HepG2 (cell line): ENCODE data around the gene KLHL35. TPM values are rescaled to one million over a fixed set of nuclear protein-coding genes. Genes with fewer than 3 reads are reported as not detected.

Source experiments
- ATAC-seq: fragments of 200-7000 bp; cut with Tn5 transposase; 3 replicates; pipeline ENCODE4 v1.9.1; 2020; ENCODE audit warnings: mild to moderate bottlenecking, moderate library complexity
- BruUV-seq: library from RNA; stranded (reverse); fragments of 400-500 nt; replicated peaks from 2 replicates; lab custom pipeline; 2021; lab: Mats Ljungman, UMichigan
- CTCF ChIA-PET: fragments of 300-600 bp; formaldehyde crosslinking; extraction: SDS; loops from one replicate; lab custom pipeline; 2021; ENCODE audit warnings: low total read pairs, inconsistent platforms, low intra/inter-chr PET ratio; lab: Yijun Ruan, JAX
- POLR2A ChIA-PET: fragments of 350-600 bp; sonication (Branson Sonifier 250); formaldehyde crosslinking; loops from one replicate; lab custom pipeline; 2020; ENCODE audit warnings: antibody characterized with exemption, inconsistent platforms; lab: Yijun Ruan, JAX
- DNase-seq: peaks from one replicate; pipeline ENCODE4 v3.0.0-alpha.2; 2015; ENCODE audit warnings: low spot score
- FAIRE-seq: peaks from 3 replicates; lab custom pipeline; 2011; peaks lifted over from hg19 to GRCh38; lab: Jason Lieb, UNC
- H2AFZ ChIP-seq: one replicate; pipeline ENCODE4 v1.6.1; 2011; ENCODE audit warnings: low read length, inconsistent platforms
- H3K27ac ChIP-seq: fragments of 300-600 bp; 3 replicates; pipeline ENCODE4 v1.8.0; 2011; ENCODE audit warnings: mixed run types, mild to moderate bottlenecking, mixed read lengths, low read length, inconsistent platforms; ENCODE audit not compliant: insufficient read depth; ENCODE audit errors: extremely low read length
- H3K27me3 ChIP-seq, 2 experiments: fragments of 200-600 bp in 1 of 2; 2 replicates in 1 of 2; 3 replicates in 1 of 2; pipeline versions ENCODE4 v1.6.0 to v1.8.0; 2011; ENCODE audit warnings: low read length in 2 of 2, mild to moderate bottlenecking in 2 of 2, moderate library complexity in 2 of 2, inconsistent platforms in 1 of 2; ENCODE audit not compliant: insufficient read depth in 2 of 2, control insufficient read depth in 1 of 2
- H3K36me3 ChIP-seq, 2 experiments: fragments of 200-600 bp in 1 of 2; replicated peaks in 1 of 2; 2 replicates in 1 of 2; 3 replicates in 1 of 2; pipeline versions ENCODE4 v1.5.1 to v1.8.0; 2011; ENCODE audit warnings: low read length in 2 of 2, inconsistent platforms in 1 of 2; ENCODE audit not compliant: insufficient read depth in 2 of 2, control insufficient read depth in 1 of 2
- H3K4me1 ChIP-seq: 2 replicates; pipeline ENCODE4 v1.5.1; 2012; ENCODE audit warnings: low read length, inconsistent platforms; ENCODE audit not compliant: insufficient read depth
- H3K4me2 ChIP-seq: 2 replicates; pipeline ENCODE4 v1.6.0; 2011; ENCODE audit warnings: low read depth, low read length, inconsistent platforms
- H3K4me3 ChIP-seq, 3 experiments: fragments of 200-600 bp in 1 of 3; sonication (generic), shearing (Covaris generic) in 1 of 3; replicated peaks in 1 of 3; 2 replicates each; pipeline ENCODE4 v1.5.1; 2011 to 2016; ENCODE audit warnings: low read length in 3 of 3, inconsistent platforms in 2 of 3, low read depth in 2 of 3, mild to moderate bottlenecking in 2 of 3, control low read depth in 1 of 3, mixed read lengths in 1 of 3; ENCODE audit not compliant: insufficient read depth in 1 of 3
- H3K79me2 ChIP-seq: one replicate; pipeline ENCODE4 v1.6.1; 2011; ENCODE audit warnings: low read length, inconsistent platforms; ENCODE audit not compliant: insufficient read depth
- H3K9ac ChIP-seq: 2 replicates; pipeline ENCODE4 v1.6.0; 2011; ENCODE audit warnings: mild to moderate bottlenecking, low read depth, low read length, inconsistent platforms; ENCODE audit not compliant: insufficient read depth
- H3K9me3 ChIP-seq: 2 replicates; pipeline ENCODE4 v1.5.1; 2012; ENCODE audit warnings: mild to moderate bottlenecking, low read length
- H4K20me1 ChIP-seq: 2 replicates; pipeline ENCODE4 v1.6.0; 2011; ENCODE audit warnings: inconsistent platforms, mild to moderate bottlenecking, low read length, moderate library complexity; ENCODE audit not compliant: insufficient read depth
- ELF1 ChIP-seq: sonication (generic); formaldehyde crosslinking; IDR thresholded peaks from 2 replicates; pipeline ENCODE4 v1.4.0; 2020; ENCODE audit warnings: missing genetic modification reagents
- ELF3 ChIP-seq: IDR thresholded peaks from 2 replicates; pipeline ENCODE4 v1.6.1; 2016; ENCODE audit warnings: missing genetic modification reagents, missing compliant biosample characterization
- FOXK1 ChIP-seq: sonication (generic); formaldehyde crosslinking; IDR thresholded peaks from 2 replicates; pipeline ENCODE4 v1.4.0; 2020; ENCODE audit warnings: low read depth, missing genetic modification reagents, borderline replicate concordance
- RBFOX2 ChIP-seq: fragments of 200-400 bp; formaldehyde crosslinking; IDR thresholded peaks from 2 replicates; pipeline ENCODE4 v1.6.1; 2017; ENCODE audit warnings: low read depth, mild to moderate bottlenecking, low read length
- WIZ ChIP-seq: sonication (generic); formaldehyde crosslinking; IDR thresholded peaks from 2 replicates; pipeline ENCODE4 v1.5.1; 2020; ENCODE audit warnings: mild to moderate bottlenecking, missing genetic modification reagents
- ZBTB8A ChIP-seq: sonication (generic); formaldehyde crosslinking; IDR thresholded peaks from 2 replicates; pipeline ENCODE4 v1.4.0; 2020; ENCODE audit warnings: mild to moderate bottlenecking, low read depth, missing genetic modification reagents, borderline replicate concordance
- ZFP36 ChIP-seq: fragments of 150-350 bp; IDR thresholded peaks from 2 replicates; pipeline ENCODE4 v1.6.1; 2018; ENCODE audit warnings: borderline replicate concordance, low read length, low read depth; ENCODE audit not compliant: partially characterized antibody
- ZFY ChIP-seq: sonication (generic); formaldehyde crosslinking; IDR thresholded peaks from 2 replicates; pipeline ENCODE4 v1.4.0; 2020; ENCODE audit warnings: missing genetic modification reagents
- ZNF350 ChIP-seq: sonication (generic); formaldehyde crosslinking; IDR thresholded peaks from 2 replicates; pipeline ENCODE4 v1.4.0; 2020; ENCODE audit warnings: mild to moderate bottlenecking, low read depth, missing genetic modification reagents, borderline replicate concordance
- ZNF44 ChIP-seq: sonication (generic); formaldehyde crosslinking; IDR thresholded peaks from 2 replicates; pipeline ENCODE4 v1.5.1; 2020; ENCODE audit warnings: mild to moderate bottlenecking, missing genetic modification reagents
- ZSCAN9 ChIP-seq: IDR thresholded peaks from 2 replicates; pipeline ENCODE4 v1.6.1; 2016; ENCODE audit warnings: borderline replicate concordance
- WGBS: methylation state at CpG from one replicate; pipeline ENCODE4 v1.1.6; 2017; ENCODE audit warnings: low lambda C conversion rate; 5-methylcytosine and 5-hydroxymethylcytosine counted together
- in situ Hi-C: cut with HindIII; loops from 2 replicates; pipeline ENCODE4 v1.10.0; 2017; ENCODE audit warnings: low pct_unique_long_range_greater_than_20kb; ENCODE audit not compliant: extremely low pct_ligation_motif_present
- intact Hi-C: fragments of 100-400 bp; cut with micrococcal nuclease; formaldehyde crosslinking; loops from one replicate; pipeline ENCODE4 v1.10.0; 2022; ENCODE audit not compliant: unreplicated experiment
- polyA plus RNA-seq, 8 experiments: library from polyadenylated mRNA; depleted of rRNA in 3 of 8; stranded (reverse) in 7 of 8; unstranded in 1 of 8; fragments of >200 nt; fragmentation: Illumina TruSeq in 4 of 8; extraction: Trizol in 4 of 8; gene quantifications; 2 replicates each; pipeline versions ENCODE4 v1.2.1 to v1.2.3, GENCODE V29; 2011 to 2016; ENCODE audit warnings: low read depth in 4 of 8, missing spikeins in 1 of 8, mixed read lengths in 1 of 8; ENCODE audit not compliant: insufficient read depth in 1 of 8
- total RNA-seq, 5 experiments: library from RNA; depleted of rRNA; stranded (reverse); fragments of >200 nt; fragmentation: Illumina TruSeq; extraction: Trizol; gene quantifications; 2 replicates each; pipeline ENCODE4 v1.2.3, GENCODE V29; 2016; ENCODE audit warnings: low read depth in 1 of 5
- TF ChIP-seq, protein P1 (sequence below): sonication (generic); formaldehyde crosslinking; IDR thresholded peaks from 2 replicates; pipeline ENCODE4 v1.5.1; 2020; ENCODE audit warnings: missing genetic modification reagents, mild to moderate bottlenecking, borderline replicate concordance
- TF ChIP-seq, protein P2 (sequence below): sonication (generic); formaldehyde crosslinking; IDR thresholded peaks from 2 replicates; pipeline ENCODE4 v1.4.0; 2020; ENCODE audit warnings: missing genetic modification reagents; ENCODE audit errors: not compliant biosample characterization

Gene KLHL35
- total and polyA plus RNA-seq, 2 of the 13 experiments (the other 11 are each of a cell fraction or from before 2014, with no cell fraction given), result not detected

DNA sequence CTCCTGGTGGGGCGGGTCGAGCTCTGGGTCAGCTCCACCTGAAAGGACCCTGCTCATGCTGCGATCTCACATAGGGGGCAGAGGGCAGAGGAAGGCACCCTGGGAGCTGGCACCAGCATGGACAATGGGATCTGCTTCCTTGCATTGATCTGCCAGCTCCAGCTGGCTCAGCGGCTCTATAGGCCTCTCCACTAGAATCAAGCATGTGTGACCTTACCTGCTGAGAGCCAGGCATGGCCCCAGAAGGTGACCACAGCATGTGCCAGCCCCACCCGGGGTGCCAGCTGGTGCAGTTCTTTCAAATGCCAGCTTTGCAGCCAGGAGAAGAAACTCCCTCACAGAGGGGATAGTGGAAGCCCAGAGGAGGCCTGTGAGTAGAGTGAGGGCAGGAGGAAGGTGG lies 22.0 kb upstream of the KLHL35 start:
- CTCF ChIA-PET, result no interaction called here
- no peaks in the 10 kb centered on the region for H3K9me3 ChIP-seq
- DNase-seq (no peak), FAIRE-seq (no peak), ATAC-seq (no peak)
- no peaks in the 10 kb centered on the region for H4K20me1 ChIP-seq
- no peak overlapping the region for H3K9ac ChIP-seq
- no peaks in the 10 kb centered on the region for H3K79me2 ChIP-seq
- WGBS, result 78% methylated on average over 2 of the region's 5 CpGs
- intact Hi-C loops (no loop called here), in situ Hi-C loops (no loop called here)
- no peak for TF ChIP-seq ZNF350 (CRISPR knock-in tag)
- no peak for TF ChIP-seq ZSCAN9 (CRISPR knock-in tag)
- TF ChIP-seq ZFP36, result no peak
- TF ChIP-seq RBFOX2, result no peak
- TF ChIP-seq ZFY (CRISPR knock-in tag), result no peak
- TF ChIP-seq, protein P1, sequence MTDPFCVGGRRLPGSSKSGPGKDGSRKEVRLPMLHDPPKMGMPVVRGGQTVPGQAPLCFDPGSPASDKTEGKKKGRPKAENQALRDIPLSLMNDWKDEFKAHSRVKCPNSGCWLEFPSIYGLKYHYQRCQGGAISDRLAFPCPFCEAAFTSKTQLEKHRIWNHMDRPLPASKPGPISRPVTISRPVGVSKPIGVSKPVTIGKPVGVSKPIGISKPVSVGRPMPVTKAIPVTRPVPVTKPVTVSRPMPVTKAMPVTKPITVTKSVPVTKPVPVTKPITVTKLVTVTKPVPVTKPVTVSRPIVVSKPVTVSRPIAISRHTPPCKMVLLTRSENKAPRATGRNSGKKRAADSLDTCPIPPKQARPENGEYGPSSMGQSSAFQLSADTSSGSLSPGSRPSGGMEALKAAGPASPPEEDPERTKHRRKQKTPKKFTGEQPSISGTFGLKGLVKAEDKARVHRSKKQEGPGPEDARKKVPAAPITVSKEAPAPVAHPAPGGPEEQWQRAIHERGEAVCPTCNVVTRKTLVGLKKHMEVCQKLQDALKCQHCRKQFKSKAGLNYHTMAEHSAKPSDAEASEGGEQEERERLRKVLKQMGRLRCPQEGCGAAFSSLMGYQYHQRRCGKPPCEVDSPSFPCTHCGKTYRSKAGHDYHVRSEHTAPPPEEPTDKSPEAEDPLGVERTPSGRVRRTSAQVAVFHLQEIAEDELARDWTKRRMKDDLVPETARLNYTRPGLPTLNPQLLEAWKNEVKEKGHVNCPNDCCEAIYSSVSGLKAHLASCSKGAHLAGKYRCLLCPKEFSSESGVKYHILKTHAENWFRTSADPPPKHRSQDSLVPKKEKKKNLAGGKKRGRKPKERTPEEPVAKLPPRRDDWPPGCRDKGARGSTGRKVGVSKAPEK (CRISPR knock-in tag), result no peak
- TF ChIP-seq, protein P2, sequence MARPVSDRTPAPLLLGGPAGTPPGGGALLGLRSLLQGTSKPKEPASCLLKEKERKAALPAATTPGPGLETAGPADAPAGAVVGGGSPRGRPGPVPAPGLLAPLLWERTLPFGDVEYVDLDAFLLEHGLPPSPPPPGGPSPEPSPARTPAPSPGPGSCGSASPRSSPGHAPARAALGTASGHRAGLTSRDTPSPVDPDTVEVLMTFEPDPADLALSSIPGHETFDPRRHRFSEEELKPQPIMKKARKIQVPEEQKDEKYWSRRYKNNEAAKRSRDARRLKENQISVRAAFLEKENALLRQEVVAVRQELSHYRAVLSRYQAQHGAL (CRISPR knock-in tag), result no peak
- no peak for TF ChIP-seq ZNF44 (CRISPR knock-in tag)
- TF ChIP-seq FOXK1 (CRISPR knock-in tag), result no peak
- TF ChIP-seq WIZ (CRISPR knock-in tag), result no peak
- no peak for TF ChIP-seq ZBTB8A
- no peak for TF ChIP-seq ELF1
- TF ChIP-seq ELF3 (CRISPR knock-in tag), result no peak
- H3K27ac ChIP-seq, result no peak overlapping the region
- no peak overlapping the region for H2AFZ ChIP-seq
- no peak overlapping the region for H3K4me3 ChIP-seq
- no peaks in the 10 kb centered on the region for H3K27me3 ChIP-seq
- POLR2A ChIA-PET, result no interaction called here
- H3K36me3 ChIP-seq, result peaks cover 34 to 62% of the 10 kb centered on the region in 2 experiments; a peak in 4 of 5 replicates
- no TSS peak for BruUV-seq
- no peak overlapping the region for H3K4me2 ChIP-seq
- no peaks in the 10 kb centered on the region for H3K4me1 ChIP-seq
